Superior temporal gyrus (tissue), 1 donor: ENCODE results near the gene TRMU.

Source experiments
- DNase-seq: peaks from one replicate; pipeline ENCODE4 v3.0.0-alpha.2; 2016; ENCODE audit errors: extremely low spot score

TRMU gene

GRCh38 chr22:46336119-46337078 is 885 bp downstream of the TRMU start:
- DNase-seq: no peak

GRCh38 chr22:46337870-46338269 is 2.4 kb downstream of the TRMU start:
- DNase-seq: no peak

- DNase-seq: no peak
These were observed 3.1 kb downstream of the TRMU start for GRCh38 chr22:46338636-46339035.

- no peak for DNase-seq
These were observed 4.4 kb downstream of the TRMU start for GRCh38 chr22:46339956-46340355.

- DNase-seq: no peak
These were observed 5.2 kb downstream of the TRMU start for GRCh38 chr22:46340676-46341075.

- no peak for DNase-seq
These were observed 11.3 kb downstream of the TRMU start for GRCh38 chr22:46346680-46347405.

- DNase-seq: no peak
These were observed 12.1 kb downstream of the TRMU start for GRCh38 chr22:46347646-46348045.

GRCh38 chr22:46348099-46348695 is 12.7 kb downstream of the TRMU start:
- no peak for DNase-seq

- peak; percentile 15 for DNase-seq
These were observed 13.7 kb downstream of the TRMU start for GRCh38 chr22:46349238-46349637.

- no peak for DNase-seq
These were observed 14.2 kb downstream of the TRMU start for GRCh38 chr22:46349681-46350080.

- DNase-seq: peak; percentile 25
These were observed 14.6 kb downstream of the TRMU start for GRCh38 chr22:46350121-46350520.

GRCh38 chr22:46350646-46351045 is 15.1 kb downstream of the TRMU start:
- DNase-seq: no peak

GRCh38 chr22:46351131-46351735 is 15.7 kb downstream of the TRMU start:
- no peak for DNase-seq

GRCh38 chr22:46351767-46352166 is 16.3 kb downstream of the TRMU start:
- no peak for DNase-seq

GRCh38 chr22:46352276-46352675 is 16.8 kb downstream of the TRMU start:
- no peak for DNase-seq

GRCh38 chr22:46352691-46353386 is 17.3 kb downstream of the TRMU start:
- DNase-seq: peak; percentile 67

GRCh38 chr22:46353483-46354105 is 18.1 kb downstream of the TRMU start:
- no peak for DNase-seq

GRCh38 chr22:46354176-46354992 is 18.9 kb downstream of the TRMU start:
- DNase-seq: no peak

GRCh38 chr22:46354993-46355305 is 19.4 kb downstream of the TRMU start:
- DNase-seq: no peak

- peak; percentile 78 for DNase-seq
These were observed 20.0 kb downstream of the TRMU start for GRCh38 chr22:46355369-46355995.
